T-helper 9 cell (primary cell): ENCODE data around the gene PROZ.

Experiments
- DNase-seq: peaks from one replicate; pipeline ENCODE4 v3.0.0-alpha.2; 2020

Gene PROZ

DNA sequence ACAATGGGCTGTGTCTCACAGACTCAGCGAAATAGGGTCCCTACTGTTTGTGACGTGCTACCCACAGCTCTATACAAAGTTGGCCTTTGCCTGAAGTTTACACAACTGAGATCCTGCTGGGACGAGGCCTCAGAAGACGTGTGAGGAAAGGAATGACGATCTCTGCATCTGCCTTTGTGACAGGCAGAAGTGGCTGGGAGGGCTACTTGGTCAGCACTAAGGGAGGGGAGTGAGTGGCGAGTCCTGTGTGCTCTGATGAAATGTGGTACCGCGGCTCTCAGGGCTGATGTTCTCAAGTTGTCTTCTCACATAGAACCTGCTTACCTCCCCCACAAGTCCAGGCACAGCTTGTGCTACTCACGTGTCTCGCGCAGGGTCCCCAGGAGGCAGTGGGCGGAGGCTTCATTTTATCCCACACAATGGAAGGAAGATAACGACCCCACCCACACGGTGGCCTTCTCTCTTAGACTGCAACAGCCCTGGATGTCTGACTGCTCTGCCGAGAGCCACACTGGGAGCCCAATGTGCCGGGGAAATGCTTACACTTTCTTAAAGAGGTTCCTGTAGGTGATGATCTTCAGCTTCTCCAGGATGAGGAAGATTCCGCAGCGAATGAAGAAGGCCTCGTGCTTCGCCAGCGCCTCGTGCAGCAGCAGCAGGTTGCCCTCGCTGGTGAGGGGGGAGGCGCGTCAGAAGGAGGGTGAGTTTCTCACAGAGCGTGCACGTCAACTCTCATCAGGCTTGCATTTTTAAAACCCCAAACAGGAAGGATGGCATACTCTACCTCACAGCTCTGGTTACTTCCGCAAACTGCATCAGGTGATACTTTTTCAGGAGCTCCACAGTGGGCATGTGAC is 21.2 kb downstream of the PROZ start:
- DNase-seq = no peak

DNA sequence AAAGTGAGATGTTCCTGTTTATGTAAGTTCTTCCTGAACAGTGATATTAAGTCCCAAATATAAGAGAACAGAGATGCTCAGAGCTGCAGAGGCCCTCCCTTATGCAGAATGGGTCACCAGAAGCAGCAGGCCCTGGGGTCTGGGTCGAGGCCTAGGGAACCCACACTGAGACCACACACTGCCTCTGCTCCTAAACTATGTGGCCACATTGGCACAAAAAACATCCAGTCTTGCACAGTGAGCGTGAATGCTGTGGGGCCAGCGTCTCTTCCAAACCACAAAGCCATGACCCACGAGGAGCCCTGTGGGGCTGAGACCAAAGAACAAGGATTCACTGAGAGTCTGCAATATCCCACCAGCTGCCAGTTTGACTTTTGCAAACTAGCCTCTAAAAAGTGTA is 23.6 kb downstream of the PROZ start:
- no peak for DNase-seq

DNA sequence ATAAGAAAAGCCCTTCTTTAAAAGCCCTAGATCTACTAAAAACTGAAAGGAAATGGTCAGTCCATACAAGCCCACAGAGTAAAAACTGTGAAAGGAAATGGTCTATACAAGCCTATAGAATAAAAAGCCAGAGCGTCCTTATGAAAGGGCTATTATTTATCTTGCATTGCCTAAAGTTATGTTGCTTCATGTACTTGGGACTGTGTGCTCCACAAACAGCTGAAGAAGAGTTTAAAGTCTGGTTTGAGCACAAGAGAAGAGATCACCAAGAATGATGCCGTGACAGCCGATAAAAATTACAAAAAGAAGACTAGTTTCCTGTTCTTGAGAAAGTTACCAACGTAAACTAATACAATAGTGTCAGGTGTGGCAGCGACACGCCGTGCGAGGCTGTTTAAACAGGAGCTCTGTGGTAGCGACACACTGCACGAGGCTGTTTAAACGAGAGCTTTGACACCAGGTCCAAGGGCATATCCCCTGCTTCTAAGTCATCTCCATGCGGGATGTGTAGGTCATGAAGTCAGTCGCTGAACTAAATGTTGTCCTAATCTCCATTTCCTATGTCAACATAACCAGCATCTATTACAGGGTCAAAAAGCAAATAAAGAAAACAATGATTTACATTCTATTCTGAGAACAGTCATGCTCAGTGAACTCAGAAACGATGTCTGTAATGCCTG is 25.1 kb downstream of the PROZ start:
- no peak for DNase-seq

DNA sequence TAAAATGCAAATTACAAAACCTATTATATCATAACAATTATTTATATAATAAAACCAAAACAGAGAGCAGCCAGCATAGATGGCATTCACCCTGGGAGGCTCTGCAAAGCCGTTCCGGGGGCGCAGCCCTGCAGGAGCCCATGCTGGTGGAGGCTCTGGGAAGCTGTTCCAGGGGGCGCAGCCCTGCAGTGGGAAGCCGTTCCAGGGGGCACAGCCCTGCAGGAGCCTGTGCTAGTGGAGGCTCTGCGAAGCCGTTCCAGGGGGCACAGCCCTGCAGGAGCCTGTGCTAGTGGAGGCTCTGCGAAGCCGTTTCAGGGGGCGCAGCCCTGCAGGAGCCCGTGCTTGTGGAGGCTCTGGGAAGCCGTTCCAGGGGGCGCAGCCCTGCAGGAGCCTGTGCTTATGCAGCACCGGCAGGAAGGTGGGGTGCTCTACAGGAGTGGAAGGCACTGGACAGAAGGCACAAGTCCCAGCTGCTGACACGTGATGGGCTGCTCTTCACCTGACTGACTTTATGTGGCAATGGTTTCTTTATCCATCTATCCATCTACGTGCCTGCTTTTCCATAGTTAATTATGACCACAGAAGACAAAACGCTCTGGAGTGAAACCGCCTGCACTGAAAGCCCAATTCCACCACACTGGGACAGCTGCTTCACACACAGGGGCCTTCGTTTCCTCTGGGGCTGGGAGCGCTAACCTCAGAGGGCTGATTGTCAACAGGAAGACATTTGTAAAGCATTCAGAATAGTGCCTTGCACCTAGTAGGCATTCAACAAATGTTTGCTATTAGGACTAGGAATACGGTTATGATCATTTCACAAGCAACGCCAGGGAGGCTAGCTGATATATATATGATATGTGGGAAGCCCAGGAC is 26.4 kb downstream of the PROZ start:
- DNase-seq = no peak

DNA sequence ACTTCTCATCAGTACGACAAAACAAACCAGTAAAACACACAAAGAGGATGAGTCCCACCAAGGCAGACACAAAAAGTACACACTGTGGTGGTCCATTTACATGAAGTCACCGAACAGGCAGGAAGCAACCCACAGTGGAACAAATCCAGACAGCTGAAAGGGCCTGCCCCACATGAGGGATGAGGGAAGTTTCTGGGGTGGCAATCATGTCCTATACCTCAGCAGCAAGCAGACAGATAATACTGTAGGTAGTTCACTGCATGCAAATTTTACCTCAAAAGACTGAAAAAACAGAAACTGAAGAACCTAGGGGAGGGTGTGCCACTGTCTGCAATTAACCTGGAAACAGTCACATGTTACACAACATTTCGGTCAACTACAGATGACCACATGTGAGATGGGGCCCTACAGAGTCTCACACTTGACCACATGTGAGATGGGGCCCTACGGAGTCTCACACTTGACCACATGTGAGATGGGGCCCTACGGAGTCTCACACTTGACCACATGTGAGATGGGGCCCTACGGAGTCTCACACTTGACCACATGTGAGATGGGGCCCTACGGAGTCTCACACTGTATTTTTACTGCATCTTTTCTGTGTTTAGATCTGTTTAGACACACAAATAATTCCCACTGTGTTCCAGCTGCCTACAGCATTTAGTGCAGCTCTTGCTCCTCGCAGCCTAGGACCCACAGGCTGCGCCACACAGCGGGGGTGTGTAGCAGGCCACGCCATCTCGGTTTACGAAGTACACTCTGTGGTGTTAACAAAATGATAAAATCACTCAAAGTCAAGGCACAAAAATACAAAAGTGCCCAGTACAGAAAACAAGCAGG is 27.8 kb downstream of the PROZ start:
- DNase-seq = no peak

DNA sequence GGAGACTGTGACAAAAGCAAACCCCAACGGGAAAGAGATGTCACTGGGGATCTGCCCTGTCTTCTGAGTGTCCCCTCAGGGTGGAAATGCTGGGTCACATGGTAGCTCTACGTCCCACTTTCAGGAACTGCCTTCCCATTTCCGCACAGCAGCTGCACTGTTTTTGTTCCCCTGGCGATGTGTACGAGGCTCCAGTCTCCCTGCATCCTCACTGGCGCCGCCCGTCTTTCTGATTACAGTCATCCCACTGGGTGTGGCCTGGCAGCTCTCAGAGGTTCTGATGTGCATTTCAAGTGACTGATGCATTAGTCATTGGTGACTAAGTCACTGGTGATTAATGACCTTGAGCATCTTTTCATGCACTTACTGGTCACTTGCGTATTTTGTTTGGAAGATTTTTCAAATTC is 28.8 kb downstream of the PROZ start:
- no peak for DNase-seq

DNA sequence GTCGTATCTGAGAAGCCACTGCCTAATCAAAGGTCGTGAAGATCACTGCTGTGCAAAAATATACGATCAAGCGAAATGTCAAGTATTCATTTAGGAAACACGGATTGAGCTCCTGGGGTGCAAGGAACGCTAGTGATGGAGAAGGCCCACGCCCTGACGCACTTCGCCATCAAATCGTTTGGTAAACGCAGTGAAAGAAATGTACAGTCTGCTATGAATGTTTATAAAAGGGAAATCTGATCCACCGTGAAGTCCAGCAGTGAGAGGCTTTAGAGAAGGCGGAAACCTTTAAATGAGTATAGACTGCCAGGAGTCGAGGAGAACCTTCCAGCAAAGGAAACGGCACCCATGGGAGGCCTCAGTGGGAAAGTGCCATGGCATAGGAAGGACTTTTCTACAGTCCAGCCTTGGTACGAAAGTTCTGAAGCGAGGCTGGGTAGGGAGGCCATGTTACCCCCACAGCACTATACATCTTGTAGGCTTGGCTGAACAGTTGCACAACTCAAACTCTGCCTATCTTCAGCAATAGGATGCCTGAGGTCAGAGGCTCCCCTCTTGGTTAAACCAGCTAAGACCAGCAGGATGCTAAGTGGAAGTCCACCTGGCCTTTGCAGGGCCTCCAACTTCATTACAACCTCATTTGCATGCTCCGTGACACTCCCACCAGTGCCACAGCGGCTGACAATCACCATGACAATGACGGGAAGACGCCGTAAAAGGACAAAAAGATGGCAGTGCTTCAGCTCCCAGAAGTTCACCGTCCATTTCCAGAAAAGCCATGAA is 29.6 kb downstream of the PROZ start:
- DNase-seq = no peak

DNA sequence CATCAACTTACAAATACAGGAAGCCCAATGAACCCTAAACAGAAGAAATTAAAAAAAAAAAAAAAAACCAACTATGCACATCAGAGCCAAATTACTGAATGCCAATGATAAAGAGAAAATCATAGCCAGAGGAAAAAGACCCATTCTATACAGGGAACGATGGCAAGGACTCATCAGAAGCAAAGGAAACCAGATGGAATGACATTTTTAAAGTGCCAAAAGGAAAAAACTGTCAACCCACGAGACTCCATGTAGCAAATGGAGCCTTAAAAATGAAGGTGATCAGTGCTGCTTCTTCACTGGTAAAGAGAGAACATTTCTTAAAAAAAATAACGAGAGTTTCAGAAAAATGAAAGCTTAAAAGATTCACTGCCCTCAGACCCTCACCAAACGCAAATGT is 31.7 kb downstream of the PROZ start:
- no peak for DNase-seq

DNA sequence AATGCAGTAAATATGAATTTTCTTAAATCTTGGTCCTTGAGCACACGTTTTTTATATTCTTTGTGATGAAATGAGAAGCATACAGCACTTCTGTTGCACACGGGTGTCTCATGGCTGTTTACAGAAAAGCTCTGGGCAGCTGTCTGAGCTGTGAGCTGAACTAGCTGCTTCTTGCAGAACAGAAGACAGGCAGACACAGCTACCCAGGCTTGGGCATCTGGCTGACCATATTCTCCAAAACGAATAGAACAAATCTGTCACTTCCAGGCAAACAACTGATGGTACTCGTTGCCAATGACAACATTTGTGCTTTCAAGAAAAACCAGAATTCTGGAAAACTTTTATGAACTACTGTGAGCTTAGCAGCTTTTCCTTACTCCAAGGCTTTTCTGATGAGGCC is 33.8 kb downstream of the PROZ start:
- DNase-seq = no peak

DNA sequence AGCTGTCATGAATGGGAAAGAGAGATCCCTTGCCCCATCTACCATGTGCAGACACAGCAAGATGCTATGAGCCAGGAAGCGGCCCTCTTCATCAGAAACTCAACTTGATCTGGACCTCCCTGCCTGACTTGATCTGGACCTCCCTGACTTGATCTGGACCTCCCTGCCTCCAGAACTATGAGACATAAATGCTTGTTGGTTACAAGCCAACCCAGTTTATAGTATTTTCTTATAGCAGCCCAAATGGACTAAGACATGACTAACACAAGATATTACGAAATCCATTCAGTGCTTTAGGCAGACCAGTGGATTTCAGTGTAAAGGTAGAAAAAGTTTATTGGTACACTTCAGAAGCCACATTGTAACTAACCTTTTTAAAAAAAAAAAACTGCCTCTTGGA is 34.5 kb downstream of the PROZ start:
- no peak for DNase-seq

DNA sequence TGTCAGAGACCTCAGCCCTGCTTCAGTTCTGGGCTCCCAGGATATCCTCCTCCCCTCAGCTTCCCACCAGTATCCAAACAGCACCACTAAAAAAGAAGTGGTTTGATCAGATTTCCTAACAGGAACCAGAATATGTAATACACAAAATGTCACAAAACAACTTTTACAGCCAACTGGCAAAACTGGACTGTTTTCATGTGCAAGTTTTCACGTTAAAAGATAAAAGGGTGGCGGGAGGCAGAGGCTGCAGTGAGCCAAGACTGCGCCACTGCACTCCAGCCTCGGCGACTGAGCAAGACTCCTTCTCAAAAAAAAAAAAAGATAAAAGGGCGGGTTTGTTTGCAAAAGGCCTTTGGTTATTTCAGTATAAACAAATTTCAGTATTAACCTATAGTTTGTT is 36.9 kb downstream of the PROZ start:
- DNase-seq = no peak

DNA sequence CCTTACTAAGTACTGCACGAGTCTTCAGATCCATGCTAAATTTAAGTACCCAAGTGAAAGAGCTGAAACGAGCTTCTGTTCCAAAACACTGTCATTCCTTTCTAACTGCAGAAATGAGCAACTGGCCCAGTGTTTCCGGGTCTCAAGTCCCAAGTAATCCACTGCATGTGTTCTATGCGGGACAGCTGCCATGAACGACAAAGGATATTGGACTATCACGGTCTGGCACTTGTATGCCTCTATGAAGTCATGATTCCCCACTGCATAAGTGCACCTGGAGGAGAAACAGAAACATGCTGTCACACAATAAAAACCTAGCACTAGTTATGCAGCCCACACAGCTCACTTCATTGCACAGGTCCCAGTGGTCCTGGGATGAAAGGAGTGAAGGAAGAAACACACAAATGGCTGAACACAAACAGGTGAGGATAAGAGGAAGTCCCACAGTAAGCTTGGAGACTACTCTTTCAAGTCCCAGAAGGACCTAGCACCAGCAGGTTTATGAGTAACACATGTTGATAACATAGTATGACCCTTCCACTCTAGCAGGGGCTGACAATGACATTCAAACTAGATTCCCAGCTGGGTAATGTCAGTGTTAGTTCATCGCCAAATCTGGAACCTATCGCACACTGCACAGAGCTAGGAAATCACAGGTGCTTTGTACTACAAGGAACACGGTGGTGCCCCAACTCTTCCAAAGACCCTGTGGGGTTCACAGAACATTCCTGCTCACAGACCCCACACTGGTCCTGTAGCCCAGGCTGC is 38.7 kb downstream of the PROZ start:
- DNase-seq = no peak

DNA sequence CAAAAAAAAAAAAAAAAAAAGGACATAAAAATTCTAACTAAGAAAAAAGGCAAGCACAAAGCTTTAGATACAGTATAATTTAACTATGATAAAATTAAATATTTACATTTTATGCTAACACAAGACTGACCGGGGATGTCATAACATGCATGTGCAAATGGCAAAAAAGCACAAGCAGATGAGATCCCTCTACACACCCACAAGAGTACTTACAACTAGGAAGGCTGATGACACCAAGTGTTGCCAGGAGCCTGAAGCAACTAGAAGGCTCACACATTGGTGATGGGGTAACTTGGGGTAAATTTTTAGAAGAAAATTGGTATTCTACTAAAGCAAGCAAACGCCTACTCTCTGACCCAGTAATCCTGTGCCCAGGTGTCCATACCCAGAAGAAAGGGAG is 43.4 kb downstream of the PROZ start:
- DNase-seq = no peak

DNA sequence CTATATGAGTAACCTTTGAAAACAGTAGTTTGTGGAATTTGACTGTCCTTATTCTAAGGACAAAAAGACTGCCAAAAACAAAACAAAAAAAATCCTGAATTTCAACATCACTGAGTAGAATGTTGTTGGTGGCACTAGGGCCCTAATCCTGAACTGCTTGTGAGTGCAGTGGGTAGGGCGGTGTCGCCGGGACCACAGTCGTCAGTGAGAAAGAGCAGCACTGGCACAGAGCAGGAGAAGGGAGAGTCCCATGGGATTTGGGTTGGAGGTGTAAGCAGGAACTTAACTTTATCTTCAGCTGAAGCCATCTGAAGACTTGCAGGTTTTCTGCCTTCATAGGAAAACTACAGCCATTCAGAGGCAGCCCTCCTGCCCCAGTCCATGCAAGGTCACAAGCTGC is 44.5 kb downstream of the PROZ start:
- no peak for DNase-seq

DNA sequence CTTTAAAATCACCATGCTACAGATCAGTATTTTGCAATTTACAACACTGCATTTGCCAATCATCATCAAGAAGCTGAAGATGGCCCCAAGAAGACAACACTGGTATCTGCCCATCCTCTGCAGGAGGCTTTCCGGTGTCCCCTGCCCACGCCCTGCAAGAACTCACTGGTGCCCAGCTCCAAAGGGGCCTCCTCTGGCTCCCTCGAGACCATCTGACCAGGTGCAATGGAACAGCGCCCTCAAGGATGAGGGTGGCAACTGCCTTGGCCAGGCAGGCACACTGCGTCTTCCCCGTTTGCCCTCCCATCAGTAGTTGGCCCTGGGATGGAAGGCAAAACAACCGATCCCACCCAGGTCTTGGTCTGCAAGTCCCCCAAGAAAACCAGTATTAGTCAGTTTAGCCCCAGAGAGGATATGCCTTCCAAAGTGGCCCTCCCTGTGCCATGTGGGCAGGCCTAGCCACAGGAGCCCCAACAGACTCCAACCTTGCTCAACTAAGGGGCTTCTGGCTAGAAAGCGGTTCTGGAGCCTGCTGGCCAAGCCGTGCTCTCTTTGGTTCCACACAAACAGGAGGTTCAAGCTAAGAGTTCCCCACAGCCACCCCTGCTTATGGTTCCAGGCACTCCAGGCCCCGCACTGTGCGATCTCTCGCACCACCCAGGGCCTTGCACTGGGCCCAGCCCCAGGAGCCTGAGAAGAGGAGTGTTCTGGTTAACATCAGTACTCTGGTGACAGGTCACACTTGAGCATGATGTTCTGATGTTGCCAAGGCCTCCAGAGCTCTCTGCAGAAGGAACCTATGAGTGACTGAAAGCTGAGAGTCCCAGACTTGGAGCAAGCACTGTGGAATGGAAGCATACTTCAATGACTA is 45.3 kb downstream of the PROZ start:
- no peak for DNase-seq

DNA sequence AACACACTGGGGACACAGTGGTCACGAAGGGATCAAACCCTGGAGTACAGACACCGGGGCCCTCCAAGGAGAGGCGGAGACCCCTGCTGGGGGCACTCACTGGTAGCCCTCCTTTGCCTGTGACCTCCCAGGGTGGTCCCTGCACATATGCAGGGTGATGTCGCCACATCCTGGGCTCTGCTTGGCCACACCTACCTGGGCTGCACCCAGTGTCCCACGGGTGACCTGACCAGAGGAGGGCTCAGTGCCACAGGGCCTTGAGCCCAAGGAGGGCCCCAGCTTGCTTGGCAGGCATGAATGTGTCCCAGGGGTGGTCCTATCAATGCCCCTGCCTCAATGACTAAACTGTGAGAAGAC is 45.9 kb downstream of the PROZ start:
- no peak for DNase-seq

DNA sequence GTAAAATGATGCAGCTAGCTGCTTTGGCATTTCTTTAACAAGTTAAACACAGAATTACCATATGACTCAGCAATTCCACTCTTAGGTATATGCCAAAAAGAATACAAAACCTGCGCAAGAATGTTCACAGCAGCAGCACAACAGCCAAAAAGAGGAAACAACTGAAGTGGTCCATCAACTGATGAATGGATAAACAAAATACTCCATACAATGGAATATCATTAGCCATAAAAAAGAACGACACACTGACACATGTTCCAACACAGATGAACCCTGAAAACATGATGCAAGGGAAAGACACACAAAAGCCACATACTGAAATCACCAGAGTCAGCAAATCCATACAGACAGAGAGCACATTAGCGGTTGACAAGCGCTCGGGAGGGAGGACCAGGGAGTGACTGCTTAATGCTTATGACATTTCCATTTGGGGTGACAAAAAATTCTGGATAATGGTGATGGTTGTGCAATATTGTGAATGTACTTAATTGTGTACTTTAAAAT is 47.0 kb downstream of the PROZ start:
- no peak for DNase-seq

DNA sequence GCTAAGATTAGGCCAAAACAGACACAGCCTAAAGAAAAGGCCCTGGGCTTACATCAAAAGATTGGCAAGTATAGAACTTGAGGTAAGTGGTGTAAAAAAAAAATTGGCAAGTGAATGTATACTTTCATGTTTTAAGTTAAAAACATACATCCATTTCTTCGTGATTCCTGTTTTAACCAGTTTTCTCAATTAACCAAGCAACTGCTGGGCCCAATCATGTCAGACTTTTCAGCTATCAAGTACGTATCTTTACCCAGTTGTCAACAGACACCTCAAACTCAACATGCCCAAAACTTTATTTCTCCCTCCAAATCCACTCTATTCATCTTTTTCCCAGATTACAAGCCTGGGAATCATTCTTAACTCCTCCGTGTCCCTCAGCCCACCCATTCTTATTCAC is 49.0 kb downstream of the PROZ start:
- no peak for DNase-seq

DNA sequence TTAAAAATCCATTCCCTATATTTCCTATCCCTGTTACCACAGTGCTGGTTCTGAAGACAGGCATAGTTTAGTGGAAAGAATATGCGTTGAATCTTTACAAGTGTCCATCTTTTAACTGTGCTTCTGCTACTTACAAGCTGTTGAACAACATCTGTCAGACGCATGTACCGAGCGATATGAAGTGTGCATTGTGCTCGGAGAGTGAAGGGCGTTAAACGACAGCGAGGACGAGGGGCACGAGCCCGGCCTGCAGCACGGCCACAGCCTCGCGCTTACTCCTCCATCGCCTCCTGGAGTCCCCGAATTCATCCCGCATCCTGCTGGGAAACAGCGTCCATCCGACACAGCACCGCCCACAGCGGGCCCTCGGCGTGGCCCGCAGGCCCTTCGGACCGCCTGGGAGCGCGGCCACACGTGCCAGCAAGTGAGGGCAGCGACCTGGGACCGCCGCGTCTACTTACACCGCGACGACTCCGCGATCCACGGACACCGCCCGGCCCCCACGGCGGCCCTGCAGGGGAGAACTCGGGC is 49.5 kb downstream of the PROZ start:
- no peak for DNase-seq
